HG03139 (cell line): ENCODE measurements around the gene MAP3K8.
"Not testable (repeated sequence)": the region's sequence is repeated elsewhere in the genome, so short reads cannot be mapped to it uniquely, and the experiment has no call there.

Source experiments
- ATAC-seq: cut with Tn5 transposase; IDR thresholded peaks from one replicate; pipeline ENCODE4 v1.9.1; 2021; ENCODE audit not compliant: unreplicated experiment

MAP3K8 gene

DNA sequence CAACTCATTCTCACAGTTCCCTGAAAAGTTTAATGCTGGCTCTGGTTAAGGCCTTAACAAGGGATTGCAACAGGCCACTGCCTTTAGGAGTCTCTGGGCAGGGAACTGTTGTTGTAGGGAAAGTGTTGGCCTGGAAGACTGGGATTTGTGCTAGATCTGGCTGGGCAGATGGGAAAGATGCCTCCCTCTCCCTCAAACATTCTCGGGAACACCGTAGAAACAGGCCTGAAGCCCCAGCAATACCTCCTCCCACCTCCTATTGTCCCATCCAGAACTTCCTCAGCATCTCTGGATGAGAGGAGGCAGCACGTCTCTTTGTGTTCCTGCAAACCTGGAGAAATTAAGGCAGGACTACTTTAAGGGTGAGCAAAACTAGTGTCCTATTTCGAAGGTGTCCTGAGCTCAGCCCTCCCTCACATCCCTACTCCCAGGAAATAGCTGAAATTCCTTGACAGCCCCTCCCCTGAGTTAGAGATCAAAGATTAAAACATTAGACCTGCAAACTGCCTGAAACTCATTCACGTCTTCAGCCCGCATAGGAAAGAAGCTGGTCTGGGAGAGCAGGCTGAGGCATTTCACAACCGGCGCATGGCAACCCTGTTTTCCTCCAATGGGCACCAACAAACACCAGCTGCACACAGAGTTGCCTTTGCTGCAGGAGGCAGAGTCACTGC is 10.9 kb upstream of the MAP3K8 start:
- ATAC-seq, result no peak

- not testable (repeated sequence) for ATAC-seq
Observed at GRCh38 chr10:30423655-30424275, 10.2 kb upstream of the MAP3K8 start.

DNA sequence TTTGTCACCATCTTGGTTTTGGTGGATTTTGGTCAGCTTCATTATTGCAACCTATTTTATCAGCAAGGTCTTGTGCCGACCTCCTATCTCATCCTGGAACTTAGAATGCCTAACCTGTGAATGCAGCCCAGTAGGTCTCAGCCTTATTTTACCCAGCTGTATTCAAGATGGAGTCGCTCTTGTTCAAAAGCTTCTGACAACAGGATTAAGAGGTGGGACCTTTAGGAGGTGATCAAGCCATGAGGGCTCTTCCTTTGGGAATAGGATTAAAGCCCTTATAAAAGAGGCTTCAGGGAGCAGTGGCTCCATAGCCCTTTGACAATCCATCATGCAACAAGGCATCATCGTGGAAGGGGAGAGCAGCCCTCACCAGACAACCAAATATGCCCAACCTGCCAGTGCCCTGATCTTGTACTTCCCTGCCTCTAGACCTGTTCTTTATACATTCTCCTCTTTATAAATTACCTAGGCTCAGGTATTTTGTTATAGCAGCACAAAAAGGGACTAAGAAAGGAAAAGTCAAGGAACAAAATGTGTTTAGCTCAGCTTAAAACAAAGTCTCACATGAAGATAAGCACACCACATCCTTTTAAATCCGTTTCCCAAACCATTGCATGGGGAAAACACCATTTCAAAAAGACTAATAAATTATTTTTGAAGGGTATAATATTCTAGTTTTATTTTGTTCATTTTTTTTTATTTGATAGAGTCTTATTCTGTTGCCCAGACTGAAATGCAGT is 8.5 kb upstream of the MAP3K8 start:
- no peak for ATAC-seq

DNA sequence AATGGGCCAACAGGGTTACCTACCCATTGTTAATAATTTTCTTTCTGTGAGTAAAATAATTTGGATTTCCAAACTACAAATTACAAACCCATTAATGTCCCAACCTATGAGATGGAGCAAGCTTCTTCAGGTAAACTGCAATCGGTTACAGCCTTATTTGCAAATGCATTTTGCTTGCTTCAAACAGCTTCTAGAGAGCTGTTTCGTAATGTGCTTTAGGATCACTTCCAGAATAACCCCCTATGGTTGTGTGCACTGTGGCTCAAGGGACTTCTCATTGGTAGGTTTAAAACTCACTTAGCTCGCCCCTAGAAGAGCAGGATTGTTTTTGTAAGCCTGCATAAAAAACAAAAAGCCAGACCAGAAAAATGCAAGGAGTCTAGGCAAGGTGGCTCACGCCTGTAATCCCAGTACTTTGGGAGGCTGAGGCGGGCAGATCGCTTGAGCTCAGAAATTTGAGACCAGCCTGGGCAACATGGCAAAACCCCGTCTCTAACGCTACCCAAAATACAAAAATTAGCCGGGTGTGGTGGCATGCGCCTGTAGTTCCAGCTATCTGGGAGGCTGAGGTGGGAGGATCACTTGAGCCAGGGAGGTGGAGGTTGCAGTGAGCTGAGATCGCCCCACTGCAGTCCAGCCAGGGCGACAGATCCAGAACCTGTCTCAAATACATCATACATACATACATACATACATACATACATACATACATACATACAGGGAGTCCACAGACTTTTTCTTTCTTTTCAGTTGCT is 3.3 kb upstream of the MAP3K8 start:
- no peak for ATAC-seq

DNA sequence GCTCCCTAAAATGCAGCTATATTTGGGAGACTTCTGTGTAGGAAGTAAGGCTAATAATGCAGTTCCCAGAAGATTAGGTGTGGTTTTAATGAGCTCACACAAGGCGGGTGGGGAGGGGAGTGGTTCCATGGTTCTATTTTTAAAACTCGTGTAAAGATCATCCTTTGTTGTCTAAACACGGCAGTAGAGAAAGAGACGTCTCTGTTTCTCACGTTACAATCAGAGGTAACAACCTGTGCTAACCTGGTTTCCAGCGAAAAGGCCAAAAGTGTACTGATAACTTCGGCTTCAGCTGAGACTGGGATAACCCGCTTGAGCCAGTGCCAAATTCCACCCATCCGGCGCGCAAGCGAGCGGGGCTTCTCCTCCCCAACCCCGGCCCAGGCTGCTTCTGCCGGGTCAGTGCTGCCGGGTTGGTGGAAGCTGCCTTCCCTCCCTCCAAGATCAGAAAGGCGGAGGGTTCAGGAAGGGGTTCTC is 2.5 kb upstream of the MAP3K8 start:
- no peak for ATAC-seq

- peak; percentile 6 for ATAC-seq
Observed at GRCh38 chr10:30432622-30433305, 1.2 kb upstream of the MAP3K8 start.

DNA sequence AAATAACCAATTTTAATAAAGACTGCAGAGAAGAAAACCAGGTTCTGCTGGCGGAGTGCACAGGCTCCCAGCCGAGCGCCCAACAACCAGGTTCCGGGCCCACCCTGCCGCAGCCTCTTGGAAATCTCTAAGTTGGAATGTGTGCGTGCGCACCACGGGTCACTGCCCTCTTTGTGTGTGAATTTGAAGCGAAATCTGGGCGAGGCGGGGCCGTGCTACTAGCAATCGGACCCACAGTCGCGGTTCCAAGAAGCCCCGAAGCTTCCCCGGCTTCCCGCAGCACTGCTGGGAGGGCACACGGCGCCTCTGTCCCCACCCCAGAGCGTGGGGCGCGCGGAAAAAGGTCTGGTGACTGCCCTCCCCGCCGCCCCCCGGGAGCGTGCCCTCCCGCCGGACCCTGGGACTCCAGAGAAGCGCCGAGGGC is 666 bp upstream of the MAP3K8 start:
- peak; percentile 24 for ATAC-seq

GRCh38 chr10:30434273-30435072 is 489 bp downstream of the MAP3K8 start:
- peak; percentile 42 for ATAC-seq

GRCh38 chr10:30435073-30435422 is 1.1 kb downstream of the MAP3K8 start:
- ATAC-seq, result no peak

- not testable (repeated sequence) for ATAC-seq
Observed at GRCh38 chr10:30435499-30436167, 1.6 kb downstream of the MAP3K8 start.

- no peak for ATAC-seq
Observed at GRCh38 chr10:30436191-30436611, 2.2 kb downstream of the MAP3K8 start.

- no peak for ATAC-seq
Observed at GRCh38 chr10:30436671-30437030, 2.7 kb downstream of the MAP3K8 start.

- ATAC-seq, result no peak
Observed at GRCh38 chr10:30437031-30437841, 3.3 kb downstream of the MAP3K8 start.

- ATAC-seq, result no peak
Observed at GRCh38 chr10:30438021-30438850, 4.3 kb downstream of the MAP3K8 start.

GRCh38 chr10:30439931-30440330 is 5.9 kb downstream of the MAP3K8 start:
- no peak for ATAC-seq

GRCh38 chr10:30442019-30442606 is 8.1 kb downstream of the MAP3K8 start:
- no peak for ATAC-seq

GRCh38 chr10:30443049-30443448 is 9.1 kb downstream of the MAP3K8 start:
- no peak for ATAC-seq
